Measurements from ENCODE around the gene MTHFSD.

The MTHFSD gene

DNA sequence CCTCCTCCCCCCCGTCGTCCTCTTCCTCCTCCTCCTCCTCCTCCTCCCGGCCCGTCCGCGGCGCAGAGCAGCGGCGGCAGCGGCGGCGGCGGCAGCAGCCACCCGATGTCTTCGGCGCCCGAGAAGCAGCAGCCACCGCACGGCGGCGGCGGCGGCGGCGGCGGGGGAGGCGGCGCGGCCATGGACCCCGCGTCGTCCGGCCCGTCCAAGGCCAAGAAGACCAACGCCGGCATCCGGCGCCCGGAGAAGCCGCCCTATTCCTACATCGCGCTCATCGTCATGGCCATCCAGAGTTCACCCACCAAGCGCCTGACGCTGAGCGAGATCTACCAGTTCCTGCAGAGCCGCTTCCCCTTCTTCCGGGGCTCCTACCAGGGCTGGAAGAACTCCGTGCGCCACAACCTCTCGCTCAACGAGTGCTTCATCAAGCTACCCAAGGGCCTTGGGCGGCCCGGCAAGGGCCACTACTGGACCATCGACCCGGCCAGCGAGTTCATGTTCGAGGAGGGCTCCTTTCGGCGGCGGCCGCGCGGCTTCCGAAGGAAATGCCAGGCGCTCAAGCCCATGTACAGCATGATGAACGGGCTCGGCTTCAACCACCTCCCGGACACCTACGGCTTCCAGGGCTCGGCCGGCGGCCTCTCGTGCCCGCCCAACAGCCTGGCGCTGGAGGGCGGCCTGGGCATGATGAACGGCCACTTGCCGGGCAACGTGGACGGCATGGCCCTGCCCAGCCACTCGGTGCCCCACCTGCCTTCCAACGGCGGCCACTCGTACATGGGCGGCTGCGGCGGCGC lies 44.4 kb downstream of the MTHFSD start, which contains the start of gene FOXF1:
TSS of gene FOXF1 (plus strand) at position 63 of the 797 bp plus-strand sequence. CDS start at position 106, 43 bp downstream.
- DNase-seq, result no peak

DNA sequence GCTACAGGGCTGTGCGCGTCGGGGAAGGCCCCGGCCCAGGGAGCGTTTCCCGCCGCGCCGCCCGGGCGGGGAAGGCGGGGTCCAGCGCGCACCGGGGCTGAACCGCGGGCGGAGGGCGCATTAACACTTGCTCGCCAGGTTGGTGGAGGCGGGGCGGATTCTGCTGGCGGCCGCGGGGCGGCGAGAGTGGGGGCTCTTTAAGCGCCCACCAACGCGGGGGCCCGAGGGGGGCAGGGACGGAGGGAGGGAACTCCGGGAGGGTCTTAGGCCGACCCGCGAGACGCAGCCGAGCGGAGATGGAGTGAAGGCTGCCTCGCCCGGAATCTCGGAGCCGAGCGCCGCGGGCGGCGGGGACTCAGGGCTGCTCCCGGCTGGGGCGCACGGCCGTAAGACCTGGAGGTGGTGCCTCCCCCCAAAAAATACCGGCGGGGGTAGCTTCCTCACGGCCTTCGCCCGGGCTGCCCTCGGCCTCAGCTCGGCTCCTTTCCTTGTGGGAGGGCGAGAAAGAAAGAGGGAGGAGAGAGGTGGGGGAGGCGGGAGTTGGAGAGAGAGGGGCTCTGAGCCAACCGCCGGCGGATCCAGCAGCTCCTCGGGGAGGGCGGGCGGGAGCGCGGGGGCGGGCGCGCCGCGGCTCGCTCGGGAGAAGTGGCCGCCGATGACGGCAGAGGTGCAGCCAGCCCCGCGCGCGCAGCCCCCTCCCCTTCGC lies 45.1 kb downstream of the MTHFSD start:
- DNase-seq, result no peak

DNA sequence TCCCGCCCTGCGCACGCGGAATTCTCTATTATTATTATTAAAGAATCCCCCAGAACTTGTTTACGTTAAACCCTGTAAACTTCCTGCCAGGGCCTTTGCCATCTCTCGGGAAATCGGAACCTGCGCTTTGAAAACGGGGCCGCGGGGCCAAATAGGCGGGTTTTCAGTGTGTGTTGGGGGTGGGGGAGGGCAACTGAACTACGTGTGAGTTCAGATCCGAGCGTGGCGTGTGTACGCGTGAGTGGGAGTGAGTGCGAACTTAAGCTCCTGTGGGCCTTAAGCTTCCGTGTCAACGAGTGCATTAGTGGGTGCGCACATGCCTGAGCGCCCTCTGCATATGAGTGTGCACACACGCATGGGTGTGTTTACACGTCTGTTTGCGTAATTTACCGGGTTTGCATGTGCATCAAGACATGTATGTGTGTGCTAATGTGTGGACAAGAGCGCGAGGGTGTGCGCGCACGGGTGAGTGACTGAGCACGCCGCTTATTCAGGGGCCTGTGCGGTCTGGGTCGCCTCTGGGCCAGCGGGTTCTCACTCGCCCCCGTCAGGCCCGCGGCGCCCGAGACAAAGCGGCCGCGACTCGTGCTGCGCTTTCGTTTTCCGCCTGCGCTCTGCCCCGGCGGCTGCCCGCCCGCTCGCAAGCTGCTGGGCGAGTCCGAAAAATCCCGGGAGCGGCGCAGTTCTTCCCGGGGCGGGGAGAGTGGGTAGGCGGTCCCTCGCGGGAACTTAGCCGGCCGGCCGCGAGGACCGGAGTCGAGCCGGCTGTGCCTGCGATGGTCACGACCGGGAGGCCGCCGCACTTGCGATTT lies 45.9 kb downstream of the MTHFSD start:
- DNase-seq, result no peak

DNA sequence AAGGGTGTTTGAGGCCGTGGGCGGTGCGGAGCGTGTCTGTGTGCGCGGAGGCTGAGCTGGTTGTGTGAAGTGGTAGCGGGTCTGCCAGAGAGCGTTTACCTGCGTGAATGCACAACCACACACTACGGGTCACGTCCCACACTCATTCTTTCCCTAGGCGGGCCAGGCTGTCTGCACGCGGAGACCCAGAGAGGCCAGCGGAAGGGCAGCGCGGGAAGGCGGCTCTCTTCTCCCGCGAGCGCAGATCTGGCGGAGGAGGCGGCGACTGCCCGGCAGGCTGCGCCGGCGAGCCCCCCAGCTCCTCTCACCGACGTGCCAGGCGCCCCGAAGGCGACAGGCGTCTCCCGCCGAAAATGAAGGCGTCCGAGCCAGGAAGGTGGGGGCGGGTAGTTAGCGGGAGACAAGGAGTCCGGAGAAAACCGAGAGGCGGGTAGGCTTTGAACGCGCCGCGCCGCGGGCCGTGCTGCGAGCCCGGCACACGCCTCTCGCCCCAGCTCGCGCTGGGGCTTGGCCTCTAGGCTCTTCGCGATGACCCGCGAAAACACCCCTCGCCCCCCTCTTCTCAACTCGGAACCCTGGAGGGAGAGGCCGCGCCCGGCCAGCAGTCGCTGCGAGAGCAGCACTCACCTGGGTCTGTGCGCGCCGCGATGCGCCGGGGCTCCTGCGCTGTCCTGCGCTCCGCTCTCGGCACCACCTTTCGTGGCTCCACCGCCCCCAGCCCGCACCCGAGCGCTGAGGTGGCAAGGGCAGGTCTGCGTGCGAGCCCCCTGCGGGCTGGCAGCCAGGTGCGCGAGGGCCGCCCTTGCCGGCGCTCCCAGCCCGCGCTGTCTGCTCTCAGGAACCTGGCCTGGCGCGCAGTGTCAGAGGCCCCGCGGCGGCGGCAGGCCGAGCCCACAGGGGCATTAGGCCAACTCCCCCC lies 46.7 kb downstream of the MTHFSD start:
- DNase-seq, result no peak

DNA sequence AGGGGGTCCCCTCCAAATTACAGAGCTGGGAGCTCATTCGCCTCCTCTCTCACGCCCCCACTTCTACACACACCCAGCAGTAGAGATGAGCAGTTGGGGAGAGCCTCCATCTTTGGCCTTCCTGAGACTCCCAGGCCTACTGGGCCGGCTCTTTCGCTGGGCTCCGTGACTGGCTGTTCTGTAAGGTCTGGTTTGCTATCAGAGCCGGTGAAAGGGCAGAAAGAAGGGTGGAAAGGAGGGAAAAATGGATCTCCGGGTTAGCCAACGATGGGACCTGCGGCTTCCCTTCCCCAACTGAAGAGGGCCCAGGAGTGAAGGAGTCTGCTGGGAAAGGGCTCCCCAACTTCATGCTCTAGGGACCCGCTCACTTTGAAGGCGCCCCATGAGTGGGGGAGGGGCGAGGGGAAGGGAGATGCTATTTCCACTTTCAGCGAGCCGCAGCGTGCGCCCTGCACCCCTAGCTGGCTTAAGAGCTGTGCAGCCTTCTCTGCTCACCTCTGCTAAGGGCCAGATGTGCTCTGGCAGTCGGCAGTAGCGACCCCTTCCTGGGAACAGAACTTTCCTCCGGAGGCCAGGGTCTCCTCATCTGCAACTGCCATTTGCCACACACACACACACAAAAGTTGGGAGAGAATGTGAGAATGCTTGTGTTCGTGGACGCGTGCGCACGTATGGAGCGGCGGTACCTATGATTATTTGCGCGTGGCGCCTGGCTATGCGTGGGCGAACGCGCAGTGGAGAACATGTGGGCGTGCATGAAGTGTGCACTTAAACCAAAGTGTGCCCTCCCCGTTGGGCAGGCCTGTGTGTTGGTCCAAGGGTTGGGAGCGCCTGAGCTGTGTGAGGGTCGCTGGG lies 47.6 kb downstream of the MTHFSD start:
- DNase-seq, result no peak

DNA sequence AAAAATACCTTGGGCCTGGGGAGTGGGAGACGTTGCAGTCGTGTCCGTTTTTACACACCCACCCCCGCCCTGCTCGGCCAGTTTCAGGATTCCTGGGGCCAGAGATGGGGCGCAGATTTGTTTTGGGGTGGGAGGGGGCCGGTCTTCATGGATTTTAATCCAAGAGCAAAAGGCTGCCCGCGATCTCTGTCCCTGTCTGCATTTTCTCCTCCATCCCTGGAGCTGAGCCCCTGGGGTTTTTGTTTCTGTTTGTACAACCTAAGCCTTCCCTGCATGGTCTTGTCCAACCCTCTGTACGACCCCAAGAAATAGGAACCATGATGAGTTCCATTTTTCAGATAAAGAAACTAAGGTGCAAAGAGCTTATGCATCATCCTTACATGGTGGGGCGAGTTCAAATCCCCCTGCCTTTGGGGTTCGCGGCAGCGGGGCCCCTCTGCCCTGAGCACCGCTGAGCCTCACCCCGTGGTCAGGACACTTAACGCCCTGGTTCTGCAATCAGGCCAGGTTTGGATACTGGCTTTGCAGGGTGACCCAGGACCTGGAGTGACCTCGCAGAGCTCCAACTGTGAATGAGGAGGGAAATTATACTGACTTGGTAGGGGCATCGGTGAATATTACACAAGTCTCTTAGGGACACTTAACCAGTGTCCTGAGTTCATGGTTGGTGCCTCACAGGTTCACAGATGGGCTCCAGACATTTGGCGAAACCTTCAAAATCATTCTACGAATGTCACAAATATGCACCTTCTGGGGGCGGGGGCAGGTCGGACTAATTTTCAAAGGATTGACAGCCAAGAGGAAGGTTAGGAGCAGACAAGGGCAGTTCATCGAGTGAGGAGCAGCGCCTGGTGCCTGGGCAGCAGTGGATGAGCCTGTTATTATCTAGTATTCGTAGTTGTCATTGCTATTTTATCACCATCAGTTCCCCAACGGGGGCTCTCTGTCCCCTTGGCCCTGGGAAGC lies 48.9 kb downstream of the MTHFSD start:
- no peak for DNase-seq

DNA sequence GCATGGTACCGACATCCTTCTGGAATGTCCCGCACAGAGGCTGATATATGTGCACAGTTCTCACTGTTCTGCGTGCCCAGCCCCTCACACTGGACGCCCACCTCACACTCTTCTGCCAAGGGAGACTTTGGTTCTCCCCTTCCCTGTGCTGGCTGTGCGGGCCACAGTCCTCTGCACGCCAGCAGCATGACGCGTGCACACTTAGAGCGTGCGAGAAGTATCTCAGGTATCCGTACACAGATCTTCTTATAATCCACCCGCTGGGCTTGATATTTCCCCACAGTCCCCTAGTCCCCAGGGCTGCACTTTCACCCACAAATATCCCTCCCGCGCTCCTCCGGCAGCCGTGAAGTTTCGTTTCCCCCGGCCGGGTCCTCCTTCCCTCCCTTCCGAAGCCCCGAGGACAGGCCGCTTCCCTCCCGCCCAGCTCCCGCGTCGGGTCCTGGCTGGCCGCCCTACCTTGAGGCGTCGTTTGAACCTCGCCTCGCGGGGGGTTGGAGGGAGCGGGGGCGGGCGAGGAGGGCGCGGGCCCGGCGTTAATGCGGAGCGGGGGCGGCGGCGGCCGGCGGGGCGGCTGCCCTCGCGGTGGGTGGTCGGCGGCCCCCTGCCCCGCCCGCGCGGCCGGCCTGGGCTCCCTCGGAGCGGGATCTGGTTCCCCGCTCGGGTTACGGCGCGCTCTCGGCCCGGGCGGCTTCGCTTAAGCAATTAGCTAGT lies 49.7 kb downstream of the MTHFSD start:
- no peak for DNase-seq

DNA sequence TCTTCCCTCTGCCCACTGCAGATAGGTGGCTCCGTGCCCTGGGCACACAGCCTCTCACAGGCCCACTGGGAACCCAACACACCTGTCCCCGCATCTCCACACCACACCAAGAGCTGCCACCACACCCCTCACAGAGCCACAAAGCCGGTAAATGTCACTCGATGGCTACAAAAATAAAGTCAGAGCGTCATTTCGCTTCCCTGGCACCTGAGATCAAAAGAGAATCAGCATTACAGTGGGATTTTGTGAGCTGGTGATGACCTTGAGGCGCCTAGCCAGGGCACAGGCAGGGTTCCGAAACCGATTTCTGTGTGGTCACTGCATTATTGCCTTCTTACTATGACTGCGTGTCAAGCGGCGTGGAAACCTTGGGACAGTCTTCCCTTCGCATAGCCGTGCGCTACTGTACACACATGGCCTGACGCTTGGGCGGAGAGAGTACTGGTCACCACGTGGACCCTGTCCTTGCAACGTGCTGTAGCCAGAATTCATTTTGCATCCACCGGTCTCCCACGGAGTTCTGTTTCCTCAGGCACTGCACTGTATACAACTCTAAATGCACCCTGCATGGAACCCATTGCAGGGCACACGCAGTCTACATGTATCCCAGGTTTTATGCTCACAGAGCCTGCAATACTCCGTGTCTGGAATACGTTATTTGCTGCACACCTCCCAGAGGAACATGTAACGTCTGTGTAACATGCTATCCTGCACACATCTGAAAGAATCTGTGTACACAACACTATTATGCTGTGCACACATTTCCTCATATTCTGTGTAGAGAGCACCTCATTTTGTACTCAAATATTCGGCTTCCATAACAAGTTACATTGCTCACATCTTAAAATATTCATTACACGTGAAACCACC lies 50.5 kb downstream of the MTHFSD start:
- DNase-seq, result no peak

DNA sequence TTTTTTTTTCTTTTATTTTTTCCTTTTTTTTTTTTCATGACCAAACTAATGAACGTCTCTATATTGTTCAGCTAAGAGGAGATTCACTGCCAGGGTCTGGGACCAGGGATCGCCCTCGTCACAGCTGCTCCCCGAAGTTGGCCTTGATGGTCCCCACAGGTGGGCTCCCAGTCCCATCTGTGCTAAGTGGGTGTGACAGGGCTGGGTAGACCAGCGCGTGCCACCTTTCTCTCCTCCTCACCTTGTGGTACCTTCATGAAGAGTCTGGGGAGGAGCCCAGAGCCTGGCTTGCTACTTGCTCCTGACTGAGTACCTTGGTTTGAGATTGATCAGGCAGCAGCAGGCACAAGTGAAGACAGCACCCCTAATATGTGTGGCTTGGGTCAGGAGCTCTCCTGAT lies 51.2 kb downstream of the MTHFSD start:
- DNase-seq, result no peak

DNA sequence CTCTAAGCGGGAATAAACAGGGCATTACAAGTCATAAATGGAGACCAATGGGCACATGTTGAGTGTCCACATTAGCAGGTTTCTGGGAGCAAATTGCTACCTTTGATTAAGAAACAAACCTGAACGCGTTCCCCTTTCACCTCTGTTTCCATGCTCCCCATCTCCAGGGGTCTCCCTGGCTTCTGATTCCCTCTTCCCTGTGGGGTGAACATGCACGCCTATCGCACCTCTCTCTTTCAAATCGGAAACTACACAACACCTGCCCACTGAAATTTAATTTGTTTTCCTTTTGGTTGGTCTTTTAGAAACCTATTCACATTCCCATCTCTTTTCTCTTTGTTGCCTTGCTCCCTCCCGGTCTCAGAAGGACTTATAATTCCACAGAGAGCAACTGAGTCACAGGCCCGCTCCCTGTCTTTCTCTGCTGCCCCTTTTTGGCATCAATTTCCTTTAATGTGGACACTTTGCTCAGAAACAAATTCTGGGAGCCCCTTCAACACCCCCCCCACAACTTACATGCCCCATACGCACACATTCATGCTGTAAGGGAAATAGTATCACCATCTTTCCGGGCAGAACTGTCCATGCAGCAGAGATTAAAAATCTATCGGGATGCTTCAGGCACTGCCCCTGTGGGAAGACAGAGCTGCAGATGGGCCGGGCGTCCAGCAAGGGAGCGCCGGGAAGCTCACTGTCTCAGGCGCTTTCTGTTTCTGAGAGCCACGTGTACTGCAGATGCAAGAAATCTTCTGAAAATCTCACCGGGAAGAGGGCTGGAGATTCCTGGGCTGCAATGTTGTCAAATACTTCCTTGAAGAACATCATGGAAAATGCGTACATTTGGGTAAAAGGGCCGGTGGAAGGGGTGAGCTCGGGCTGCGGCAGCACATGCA lies 51.9 kb downstream of the MTHFSD start:
- DNase-seq, result no peak

DNA sequence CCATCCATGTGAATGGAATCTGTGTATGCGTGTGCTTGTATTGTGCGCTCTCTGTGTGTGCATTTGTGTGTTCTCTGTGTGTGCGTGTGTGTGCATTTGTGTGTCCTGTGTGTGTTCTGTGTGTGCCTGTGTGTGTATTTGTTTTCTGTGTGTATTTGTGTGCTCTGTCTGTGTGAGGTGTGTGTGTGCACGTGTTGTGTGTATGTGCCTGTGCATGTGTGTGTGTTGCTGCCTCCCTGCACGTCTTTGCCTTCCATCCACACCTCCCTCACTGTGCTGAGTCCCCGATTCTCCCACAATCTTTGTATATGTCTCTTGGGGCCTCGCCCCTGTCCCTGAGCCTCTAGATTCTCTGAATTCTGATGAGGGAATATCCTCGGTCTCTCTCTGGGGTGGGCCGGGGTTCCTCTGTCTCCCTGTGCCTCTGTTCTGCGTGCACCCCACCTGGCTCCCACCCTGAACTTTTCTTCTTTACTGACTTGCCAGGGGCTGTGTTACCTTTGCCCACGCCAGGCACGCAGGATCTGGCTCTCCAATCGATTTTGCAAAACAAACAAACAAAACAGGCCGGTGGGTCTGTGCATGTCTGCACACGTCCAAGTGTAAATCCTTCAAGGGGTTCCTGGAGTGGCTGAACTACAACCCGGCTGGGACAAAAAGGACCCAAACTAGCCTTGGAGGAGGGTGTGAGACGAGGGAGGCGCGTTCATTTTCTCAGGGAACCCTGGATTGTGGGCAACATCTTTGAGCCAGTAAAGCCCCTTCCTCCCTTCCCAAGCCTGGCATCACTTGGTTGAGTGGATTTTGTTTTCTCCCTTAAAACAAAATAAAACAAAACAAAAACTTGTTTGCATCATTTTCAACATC lies 52.8 kb downstream of the MTHFSD start:
- DNase-seq, result no peak

DNA sequence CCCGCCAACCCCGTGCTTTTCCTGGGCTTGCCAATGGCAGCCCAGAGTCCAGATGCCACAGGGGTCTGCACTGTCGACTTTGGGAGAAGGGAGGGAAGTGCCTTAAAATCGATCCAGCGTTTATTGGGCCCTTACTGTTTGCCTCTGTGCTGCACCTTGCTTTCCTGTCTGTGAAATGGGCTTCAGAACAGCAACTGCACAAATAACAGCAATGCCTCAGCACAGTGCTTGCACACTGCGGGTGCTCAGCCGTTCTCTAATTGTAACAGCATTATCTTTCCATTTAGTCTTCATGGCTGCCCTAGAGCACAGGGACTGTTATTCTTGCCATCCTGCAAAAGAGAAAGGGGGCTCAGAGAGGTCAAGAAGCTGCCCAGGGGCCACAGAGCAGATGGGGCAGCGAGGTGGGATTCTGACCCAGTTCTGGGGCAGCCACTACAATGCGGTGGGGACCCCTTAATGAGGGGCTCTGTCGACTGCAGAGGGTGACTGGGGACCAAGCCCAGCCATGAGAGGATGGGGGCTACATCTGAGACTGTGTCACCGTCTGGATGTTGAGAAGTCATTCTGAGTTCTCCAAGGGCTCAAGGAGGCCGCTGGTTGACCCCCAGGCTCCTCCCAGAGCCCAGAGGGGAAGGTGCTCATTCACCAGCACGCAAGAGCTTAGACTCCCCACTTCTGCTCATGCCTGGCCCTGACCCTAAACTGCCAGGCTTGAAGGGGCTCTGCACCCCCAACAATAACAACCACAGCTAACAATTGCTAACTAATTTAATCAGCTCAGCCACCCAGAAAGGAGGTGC lies 54.1 kb downstream of the MTHFSD start:
- no peak for DNase-seq

DNA sequence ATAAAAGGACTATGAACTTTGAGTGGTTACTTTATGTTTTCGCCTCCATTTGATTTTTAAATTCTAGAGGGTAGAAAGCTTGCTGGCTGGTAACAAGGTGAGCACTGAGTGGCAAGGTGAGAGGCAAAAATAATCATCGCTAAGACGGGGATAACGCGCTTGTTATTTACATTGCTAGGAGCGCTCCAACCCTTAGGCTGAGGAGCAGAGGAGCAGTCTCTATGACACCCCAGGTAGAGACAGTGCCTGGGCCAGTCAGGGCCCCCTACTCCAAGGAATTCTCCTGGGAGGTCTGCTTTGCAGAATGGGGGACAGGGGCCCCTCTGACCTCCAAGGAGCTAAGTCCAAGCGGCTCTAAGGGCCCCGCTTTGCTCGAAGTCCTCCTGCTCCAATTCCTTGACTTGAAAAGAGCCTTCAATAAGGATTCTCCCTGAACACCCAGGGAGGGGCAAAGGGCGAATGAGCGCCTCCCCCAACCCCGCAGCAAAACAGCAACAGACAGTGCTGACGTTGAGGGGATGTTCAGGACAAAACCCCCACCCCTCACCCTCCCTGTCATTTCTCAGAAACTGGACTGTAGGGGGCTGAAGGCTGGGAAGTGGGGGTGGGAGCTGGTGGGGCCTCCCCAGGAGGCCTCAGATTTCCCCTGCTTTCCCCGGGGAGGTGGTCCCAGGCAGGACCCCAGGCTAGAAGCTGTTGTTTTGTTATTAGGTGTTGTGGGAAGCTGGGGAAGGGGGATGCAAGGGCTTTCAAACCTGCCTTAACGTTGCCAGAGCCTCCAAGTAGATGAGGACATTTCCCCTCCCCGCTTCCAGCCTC lies 54.9 kb downstream of the MTHFSD start:
- DNase-seq, result no peak

DNA sequence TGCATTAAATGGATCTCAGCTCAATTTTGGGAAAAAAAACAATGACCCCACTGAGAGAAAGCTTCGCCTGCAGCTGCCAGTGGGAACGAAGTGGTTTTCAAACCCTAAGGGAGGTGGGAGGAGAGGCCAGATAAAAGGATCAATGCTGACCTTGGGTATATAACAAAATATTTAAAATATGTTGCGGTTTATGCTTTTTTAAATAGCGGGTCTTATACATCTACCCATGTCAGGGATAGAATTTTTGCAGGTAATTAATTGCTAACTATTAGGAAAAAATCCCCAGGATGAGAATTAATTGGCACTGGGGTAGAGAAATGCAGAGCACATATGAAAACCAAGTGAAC lies 55.6 kb downstream of the MTHFSD start:
- no peak for DNase-seq

All from effector CD8-positive, alpha-beta T cell (primary cell).